22Rv1 (cell line): Measurements from ENCODE around the gene UBE2C.

ENCODE experiments used
- H3K27ac ChIP-seq: fragments of 450-650 bp; 2 replicates; pipeline ENCODE4 v1.5.1; 2017
- CTCF ChIP-seq: fragments of 450-650 bp; IDR thresholded peaks from 2 replicates; pipeline ENCODE4 v1.5.1; 2017; ENCODE audit warnings: mild to moderate bottlenecking
- ZFX ChIP-seq: fragments of 450-650 bp; IDR thresholded peaks from 2 replicates; pipeline ENCODE4 v1.6.1; 2017; ENCODE audit warnings: antibody characterized with exemption, borderline replicate concordance

The UBE2C gene

GRCh38 chr20:45819466-45819865 lies 7.0 kb downstream of the UBE2C start:
- H3K27ac ChIP-seq, result no peak overlapping the region
- TF ChIP-seq CTCF (no peak), ZFX (no peak)

GRCh38 chr20:45821947-45822346 lies 9.5 kb downstream of the UBE2C start:
- no peak overlapping the region for H3K27ac ChIP-seq
- TF ChIP-seq CTCF (no peak), ZFX (no peak)

- TF ChIP-seq CTCF (no peak), ZFX (no peak)
- no peak overlapping the region for H3K27ac ChIP-seq
Observed at GRCh38 chr20:45822857-45823256, 10.4 kb downstream of the UBE2C start.

GRCh38 chr20:45823949-45824835 lies 11.7 kb downstream of the UBE2C start:
- TF ChIP-seq ZFX (no peak), CTCF (peak; percentile 47)
- no peak overlapping the region for H3K27ac ChIP-seq

GRCh38 chr20:45826381-45827019 lies 14.1 kb downstream of the UBE2C start:
- no peak overlapping the region for H3K27ac ChIP-seq
- TF ChIP-seq ZFX (no peak), CTCF (no peak)

- TF ChIP-seq ZFX (no peak), CTCF (no peak)
- H3K27ac ChIP-seq, result no peak within 1 kb of the TSS
Observed at GRCh38 chr20:45827030-45827652, 14.7 kb downstream of the UBE2C start, which contains the start of gene TNNC2. TSS of gene TNNC2 (minus strand) at chr20:45827312. CDS start at chr20:45827248, 64 bp downstream.

- TF ChIP-seq ZFX (no peak), CTCF (no peak)
- no peak overlapping the region for H3K27ac ChIP-seq
Observed at GRCh38 chr20:45827712-45828111, 15.3 kb downstream of the UBE2C start.
